ENCODE data around the gene PLEKHB1. TPM values are rescaled to one million over a fixed set of nuclear protein-coding genes. Genes with fewer than 3 reads are reported as not detected.

The PLEKHB1 gene
- total and polyA plus RNA-seq, 3 donors from 2014 or later = 54.9 to 71.5 (median 62.1) TPM

DNA sequence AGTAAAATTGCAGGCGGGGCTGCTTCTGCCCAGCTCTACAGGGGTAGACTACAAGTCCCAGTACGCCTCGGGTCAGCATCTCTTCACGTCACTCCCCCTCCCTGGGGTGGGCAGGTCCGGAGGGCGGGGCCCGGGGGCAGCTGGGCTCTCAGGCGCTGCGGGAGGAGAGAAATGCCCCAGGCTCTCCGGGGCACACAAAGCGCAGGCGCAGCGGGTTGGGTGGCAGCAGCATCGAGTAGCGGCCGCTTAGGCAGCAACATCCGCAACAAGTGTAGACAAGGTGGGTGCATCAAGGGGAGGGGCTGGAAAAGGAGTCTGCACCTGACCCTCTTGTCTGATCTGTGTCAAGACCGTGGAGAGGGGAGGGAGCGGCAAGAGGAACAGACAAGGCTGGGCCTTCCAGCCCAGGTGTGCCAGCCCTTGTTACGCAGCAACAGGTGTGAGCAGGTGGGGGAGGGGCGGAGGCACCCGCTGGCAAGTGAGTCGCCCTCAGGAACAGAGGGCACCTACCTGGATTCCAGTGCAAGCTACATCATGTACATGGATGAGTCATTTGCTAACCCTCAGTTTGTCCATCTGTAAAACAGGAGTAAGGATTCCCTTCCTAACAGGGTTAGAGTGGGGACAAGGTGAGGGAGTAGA, 1.2 kb downstream of the PLEKHB1 start:
- no peaks in the 10 kb centered on the region for H3K27me3 ChIP-seq
- H3K27ac ChIP-seq = no peak overlapping the region
- 11 to 14% methylated on average over 22 to 23 of the region's 23 CpGs for WGBS, 2 donors
- DNase-seq = peak; percentile 95
- intact Hi-C loops (cut with DNase I; ENCODE audit: low total_unique reads) = no loop called here
- TF ChIP-seq, protein P1, sequence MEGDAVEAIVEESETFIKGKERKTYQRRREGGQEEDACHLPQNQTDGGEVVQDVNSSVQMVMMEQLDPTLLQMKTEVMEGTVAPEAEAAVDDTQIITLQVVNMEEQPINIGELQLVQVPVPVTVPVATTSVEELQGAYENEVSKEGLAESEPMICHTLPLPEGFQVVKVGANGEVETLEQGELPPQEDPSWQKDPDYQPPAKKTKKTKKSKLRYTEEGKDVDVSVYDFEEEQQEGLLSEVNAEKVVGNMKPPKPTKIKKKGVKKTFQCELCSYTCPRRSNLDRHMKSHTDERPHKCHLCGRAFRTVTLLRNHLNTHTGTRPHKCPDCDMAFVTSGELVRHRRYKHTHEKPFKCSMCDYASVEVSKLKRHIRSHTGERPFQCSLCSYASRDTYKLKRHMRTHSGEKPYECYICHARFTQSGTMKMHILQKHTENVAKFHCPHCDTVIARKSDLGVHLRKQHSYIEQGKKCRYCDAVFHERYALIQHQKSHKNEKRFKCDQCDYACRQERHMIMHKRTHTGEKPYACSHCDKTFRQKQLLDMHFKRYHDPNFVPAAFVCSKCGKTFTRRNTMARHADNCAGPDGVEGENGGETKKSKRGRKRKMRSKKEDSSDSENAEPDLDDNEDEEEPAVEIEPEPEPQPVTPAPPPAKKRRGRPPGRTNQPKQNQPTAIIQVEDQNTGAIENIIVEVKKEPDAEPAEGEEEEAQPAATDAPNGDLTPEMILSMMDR (IDR thresholded peaks at IDR 0.05) = no peak
- no peak for TF ChIP-seq POLR2A (IDR thresholded peaks at IDR 0.05)
- H3K4me1 ChIP-seq = peaks cover 20% of the 10 kb centered on the region
- peak overlapping the region in 1 of 2 donors; percentile 34 for H3K4me3 ChIP-seq
- no peaks in the 10 kb centered on the region for H3K9me3 ChIP-seq
- no peaks in the 10 kb centered on the region for H3K36me3 ChIP-seq (ENCODE audit: low read depth, missing control alignments)

DNA sequence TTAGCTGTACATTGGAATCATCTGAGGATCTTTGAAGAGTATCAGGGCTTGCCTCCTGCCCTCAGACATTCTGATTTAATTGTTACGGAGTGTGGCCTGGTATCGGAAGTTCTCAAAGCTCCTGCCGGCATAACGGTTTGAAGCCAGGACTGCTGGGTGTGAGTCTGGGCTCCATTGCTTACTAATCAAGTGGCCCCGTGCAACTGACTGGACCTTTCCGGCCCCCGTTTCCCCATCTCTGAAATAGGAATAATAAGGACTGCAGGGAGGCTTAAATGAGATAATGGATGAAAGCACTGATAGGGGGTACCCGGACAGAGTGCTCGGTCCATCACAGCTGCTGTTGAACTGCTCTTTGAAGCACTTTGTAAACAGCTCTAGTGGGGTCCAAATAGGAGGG, 1.7 kb downstream of the PLEKHB1 start:
- intact Hi-C loops (cut with DNase I; ENCODE audit: low total_unique reads) = no loop called here
- no peaks in the 10 kb centered on the region for H3K27me3 ChIP-seq
- no peak for DNase-seq
- no peaks in the 10 kb centered on the region for H3K9me3 ChIP-seq
- 70 to 78% methylated on average over 9 of the region's 9 CpGs for WGBS, 2 donors
- no peaks in the 10 kb centered on the region for H3K36me3 ChIP-seq (ENCODE audit: low read depth, missing control alignments)
- H3K4me3 ChIP-seq = no peak overlapping the region
- peaks cover 20% of the 10 kb centered on the region for H3K4me1 ChIP-seq
- TF ChIP-seq, protein P1 (IDR thresholded peaks at IDR 0.05) = no peak
- TF ChIP-seq POLR2A (IDR thresholded peaks at IDR 0.05) = no peak
- no peak overlapping the region for H3K27ac ChIP-seq

DNA sequence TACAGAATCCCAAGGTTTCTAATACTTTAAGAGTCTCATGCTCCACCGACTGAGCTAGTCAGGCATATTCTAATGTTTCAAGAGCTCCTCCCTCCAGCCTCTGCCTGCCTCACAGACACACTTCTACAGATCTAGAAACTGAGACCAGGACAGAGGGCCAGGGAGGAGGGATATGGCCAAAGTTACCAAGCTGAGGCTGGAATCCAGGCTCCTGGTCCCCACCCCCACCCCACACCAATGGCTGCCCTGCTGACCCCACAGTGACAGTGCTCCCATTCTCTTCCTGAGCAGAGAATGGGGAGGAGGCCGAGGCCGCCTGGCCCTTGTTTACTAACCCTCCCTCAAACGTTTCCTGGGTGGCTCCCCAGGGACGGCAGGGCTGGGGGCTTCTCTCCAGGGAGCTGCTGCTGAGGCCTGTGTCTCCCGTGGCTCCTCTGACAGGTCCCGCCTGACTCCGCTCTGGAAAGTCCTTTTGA, 2.2 kb downstream of the PLEKHB1 start:
- DNase-seq = no peak
- no peak overlapping the region for H3K4me3 ChIP-seq
- no peaks in the 10 kb centered on the region for H3K9me3 ChIP-seq
- WGBS, 2 donors = 59 to 67% methylated on average over 5 of the region's 8 CpGs
- TF ChIP-seq POLR2A (IDR thresholded peaks at IDR 0.05) = no peak
- TF ChIP-seq, protein P1 (IDR thresholded peaks at IDR 0.05) = no peak
- no peak overlapping the region for H3K27ac ChIP-seq
- H3K4me1 ChIP-seq = peaks cover 20% of the 10 kb centered on the region
- H3K36me3 ChIP-seq (ENCODE audit: low read depth, missing control alignments) = no peaks in the 10 kb centered on the region
- intact Hi-C loops (cut with DNase I; ENCODE audit: low total_unique reads) = no loop called here
- H3K27me3 ChIP-seq = no peaks in the 10 kb centered on the region

GRCh38 chr11:73649206-73649605, 2.8 kb downstream of the PLEKHB1 start:
- intact Hi-C loops (cut with DNase I; ENCODE audit: low total_unique reads) = no loop called here
- no peak for TF ChIP-seq POLR2A (IDR thresholded peaks at IDR 0.05)
- TF ChIP-seq, protein P1 (IDR thresholded peaks at IDR 0.05) = no peak
- WGBS, 2 donors = 62 to 63% methylated on average over 9 of the region's 9 CpGs

DNA sequence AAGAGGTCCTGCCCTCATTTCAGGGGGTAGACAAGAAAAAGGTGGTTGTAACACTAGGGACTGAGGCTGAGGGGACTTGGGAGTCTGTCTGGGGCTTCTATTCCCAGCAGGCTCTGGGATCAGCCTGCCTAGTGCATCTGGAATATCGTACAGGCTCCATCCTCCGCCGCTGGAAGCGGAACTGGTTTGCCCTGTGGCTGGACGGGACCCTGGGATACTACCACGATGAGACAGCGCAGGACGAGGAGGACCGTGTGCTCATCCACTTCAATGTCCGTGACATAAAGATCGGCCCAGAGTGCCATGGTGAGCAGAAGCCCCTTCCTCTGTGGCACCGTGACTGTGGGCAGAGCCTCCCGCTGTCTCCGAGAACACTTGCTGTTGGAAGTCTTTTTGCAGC, 4.0 kb downstream of the PLEKHB1 start:
- no peak for DNase-seq
- intact Hi-C loops (cut with DNase I; ENCODE audit: low total_unique reads) = loop anchor here (10.0 kb wide), 1 partner anchor 256 kb away; no protein-coding TSS in a partner anchor

More at GRCh38 chr11:73649206-73649605, 2.8 kb downstream of the PLEKHB1 start:
- H3K27me3 ChIP-seq = no peaks in the 10 kb centered on the region
- H3K27ac ChIP-seq = no peak overlapping the region
- peaks cover 20% of the 10 kb centered on the region for H3K4me1 ChIP-seq
- H3K36me3 ChIP-seq (ENCODE audit: low read depth, missing control alignments) = no peaks in the 10 kb centered on the region
- no peak overlapping the region for H3K4me3 ChIP-seq
- H3K9me3 ChIP-seq = no peaks in the 10 kb centered on the region
- no peak for DNase-seq

More for the DNA sequence above, 4.0 kb downstream of the PLEKHB1 start:
- H3K4me3 ChIP-seq = no peak overlapping the region
- H3K27me3 ChIP-seq = no peaks in the 10 kb centered on the region
- no peaks in the 10 kb centered on the region for H3K9me3 ChIP-seq
- no peaks in the 10 kb centered on the region for H3K36me3 ChIP-seq (ENCODE audit: low read depth, missing control alignments)
- 95% methylated on average over 13 to 14 of the region's 14 CpGs for WGBS, 2 donors
- TF ChIP-seq, protein P1 (IDR thresholded peaks at IDR 0.05) = no peak
- no peak for TF ChIP-seq POLR2A (IDR thresholded peaks at IDR 0.05)
- peaks cover 20% of the 10 kb centered on the region for H3K4me1 ChIP-seq
- no peak overlapping the region for H3K27ac ChIP-seq

Data from testis (tissue), 3 donors.